Measurements from ENCODE around the gene MYEOV.

MYEOV gene

GRCh38 chr11:69275178-69275577 lies 18.8 kb upstream of the MYEOV start:
- no peak for TF ChIP-seq CTCF (IDR thresholded peaks at IDR 0.05; ENCODE audit: borderline replicate concordance, control extremely low read depth, extremely low read depth, insufficient read depth, missing control alignments)
- in situ Hi-C loops (cut with MboI; ENCODE audit: low sequenced_read_pairs, unreplicated experiment): loop anchor here (25.0 kb wide), 2 partner anchors 163 to 362 kb away; partner anchors contain the start of gene CCND1
- DNase-seq (ENCODE audit: low spot score): no peak

DNA sequence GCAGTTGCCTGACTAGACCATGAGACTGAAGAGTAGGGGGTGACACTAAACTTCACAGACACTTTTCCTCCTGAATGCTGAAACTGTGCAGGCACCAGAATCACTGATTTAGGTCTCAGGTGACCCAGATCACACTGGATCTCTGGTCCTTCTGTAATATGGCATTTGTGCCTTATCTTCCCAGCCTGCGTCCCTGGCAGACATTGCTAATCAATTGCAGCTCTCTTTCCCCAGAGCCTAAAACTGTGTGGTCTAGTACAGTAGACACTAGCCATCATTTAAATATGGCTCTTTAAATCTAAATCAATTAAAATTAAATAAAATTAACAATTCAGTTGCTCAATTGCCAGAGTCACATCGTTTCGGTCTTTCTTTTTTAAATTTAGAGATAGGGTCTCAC lies 17.8 kb upstream of the MYEOV start:
- no peak for TF ChIP-seq CTCF (IDR thresholded peaks at IDR 0.05; ENCODE audit: borderline replicate concordance, control extremely low read depth, extremely low read depth, insufficient read depth, missing control alignments)
- DNase-seq (ENCODE audit: low spot score): no peak
- in situ Hi-C loops (cut with MboI; ENCODE audit: low sequenced_read_pairs, unreplicated experiment): loop anchor here (25.0 kb wide), 2 partner anchors 164 to 361 kb away; partner anchors contain the start of gene CCND1

DNA sequence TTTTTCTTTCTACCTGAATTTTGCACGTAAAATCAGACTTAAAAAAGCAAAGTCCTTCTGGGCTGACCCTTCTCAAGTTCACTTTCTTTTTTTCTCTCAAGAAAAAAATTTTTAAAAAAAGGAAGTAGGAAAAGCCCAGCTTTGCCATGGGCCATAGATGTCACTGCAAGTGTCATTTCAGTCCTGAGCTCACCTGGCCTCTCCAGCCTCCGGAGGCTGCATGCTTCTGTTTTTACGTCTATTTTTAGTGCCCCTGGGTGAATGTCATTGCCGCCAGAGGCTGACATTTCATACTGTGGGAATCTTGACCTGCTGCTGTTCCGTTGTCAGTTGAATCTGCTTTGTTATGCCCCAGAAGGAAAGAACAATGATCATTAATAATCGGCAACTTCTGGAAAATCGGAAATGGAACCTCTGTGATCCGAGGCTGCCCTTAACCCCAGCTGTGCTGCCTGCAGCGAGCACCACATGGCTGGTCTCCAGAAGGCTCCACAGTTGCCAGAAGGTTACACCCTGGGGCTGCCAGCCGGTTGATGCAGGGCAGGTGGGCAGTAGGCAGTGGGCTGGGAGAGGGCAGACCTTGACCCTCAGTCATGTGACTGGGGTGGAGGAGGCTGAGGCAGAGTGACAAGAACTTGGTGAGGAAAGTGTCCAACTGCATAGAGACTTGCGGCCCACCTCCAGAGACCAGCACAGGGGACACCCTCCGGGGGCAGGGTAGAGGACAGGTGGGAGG lies 16.7 kb upstream of the MYEOV start:
- peak; percentile 86 for DNase-seq (ENCODE audit: low spot score)
- in situ Hi-C loops (cut with MboI; ENCODE audit: low sequenced_read_pairs, unreplicated experiment): loop anchor here (25.0 kb wide), 2 partner anchors 165 to 360 kb away; partner anchors contain the start of gene CCND1
- TF ChIP-seq CTCF (IDR thresholded peaks at IDR 0.05; ENCODE audit: borderline replicate concordance, control extremely low read depth, extremely low read depth, insufficient read depth, missing control alignments): no peak

- no peak for TF ChIP-seq CTCF (IDR thresholded peaks at IDR 0.05; ENCODE audit: borderline replicate concordance, control extremely low read depth, extremely low read depth, insufficient read depth, missing control alignments)
- in situ Hi-C loops (cut with MboI; ENCODE audit: low sequenced_read_pairs, unreplicated experiment): loop anchor here (25.0 kb wide), 2 partner anchors 166 to 359 kb away; partner anchors contain the start of gene CCND1
- DNase-seq (ENCODE audit: low spot score): no peak
These were observed 15.7 kb upstream of the MYEOV start for GRCh38 chr11:69278091-69278867.

- TF ChIP-seq CTCF (IDR thresholded peaks at IDR 0.05; ENCODE audit: borderline replicate concordance, control extremely low read depth, extremely low read depth, insufficient read depth, missing control alignments): no peak
- in situ Hi-C loops (cut with MboI; ENCODE audit: low sequenced_read_pairs, unreplicated experiment): loop anchor here (25.0 kb wide), 2 partner anchors 168 to 357 kb away; partner anchors contain the start of gene CCND1
- no peak for DNase-seq (ENCODE audit: low spot score)
These were observed 13.5 kb upstream of the MYEOV start for GRCh38 chr11:69280451-69280850.

GRCh38 chr11:69280994-69281393 lies 13.0 kb upstream of the MYEOV start:
- no peak for DNase-seq (ENCODE audit: low spot score)
- in situ Hi-C loops (cut with MboI; ENCODE audit: low sequenced_read_pairs, unreplicated experiment): loop anchor here (25.0 kb wide), 2 partner anchors 169 to 356 kb away; partner anchors contain the start of gene CCND1
- no peak for TF ChIP-seq CTCF (IDR thresholded peaks at IDR 0.05; ENCODE audit: borderline replicate concordance, control extremely low read depth, extremely low read depth, insufficient read depth, missing control alignments)
